Neural cell (in vitro differentiated cells): ENCODE measurements around the gene RPS18. TPM values are rescaled to one million over a fixed set of nuclear protein-coding genes. Genes with fewer than 3 reads are reported as not detected.
A peak's percentile ranks its signal among the peaks of the same experiment; 100 is the strongest.

ENCODE experiments used
- H2AFZ ChIP-seq: fragments of 200-600, 300-800 bp; sonication (generic), shearing (Covaris generic); 2 replicates; pipeline ENCODE4 v1.6.0; 2014; ENCODE audit warnings: low read depth, mild to moderate bottlenecking, antibody characterized with exemption, low read length, moderate library complexity
- H3F3A ChIP-seq: fragments of 200-600 bp; shearing (Covaris generic); 2 replicates; pipeline ENCODE4 v1.6.1; 2016; ENCODE audit warnings: mild to moderate bottlenecking, moderate library complexity, mixed read lengths, antibody characterized with exemption, low read length; ENCODE audit not compliant: insufficient read depth, poor library complexity, severe bottlenecking
- H3K27ac ChIP-seq: fragments of 200-600, 300-800 bp; sonication (generic), shearing (Covaris generic); 2 replicates; pipeline ENCODE4 v1.5.1; 2014; ENCODE audit warnings: mild to moderate bottlenecking, low read length, moderate library complexity
- H3K27me3 ChIP-seq: fragments of 300-800, 200-600 bp; sonication (generic), shearing (Covaris generic); 2 replicates; pipeline ENCODE4 v1.6.0; 2014; ENCODE audit warnings: mild to moderate bottlenecking, low read depth, low read length, moderate library complexity; ENCODE audit not compliant: insufficient read depth
- H3K36me3 ChIP-seq: fragments of 300-800, 200-600 bp; sonication (generic), shearing (Covaris generic); 2 replicates; pipeline ENCODE4 v1.5.1; 2014; ENCODE audit warnings: mild to moderate bottlenecking, antibody characterized with exemption, low read length, moderate library complexity; ENCODE audit not compliant: insufficient read depth
- H3K4me2 ChIP-seq: fragments of 300-800, 200-600 bp; sonication (generic), shearing (Covaris generic); 2 replicates; pipeline ENCODE4 v1.6.0; 2014; ENCODE audit warnings: mild to moderate bottlenecking, low read length
- H3K4me3 ChIP-seq: fragments of 300-800, 200-600 bp; sonication (generic), shearing (Covaris generic); 2 replicates; pipeline ENCODE4 v1.5.1; 2014; ENCODE audit warnings: mild to moderate bottlenecking, low read length, moderate library complexity
- H3K79me2 ChIP-seq: fragments of 200-600 bp; shearing (Covaris generic); replicated peaks from 2 replicates; pipeline ENCODE4 v1.6.0; 2014; ENCODE audit warnings: mild to moderate bottlenecking, low read length, moderate library complexity; ENCODE audit not compliant: insufficient read depth
- H3K9ac ChIP-seq: fragments of 300-800, 200-600 bp; sonication (generic), shearing (Covaris generic); 2 replicates; pipeline ENCODE4 v1.6.1; 2016; ENCODE audit warnings: mild to moderate bottlenecking, low read length, mixed read lengths
- H3K9me2 ChIP-seq: fragments of 200-600 bp; shearing (Covaris generic); 2 replicates; pipeline ENCODE4 v1.6.1; 2016; ENCODE audit warnings: mild to moderate bottlenecking, low read length, mixed read lengths; ENCODE audit not compliant: insufficient read depth
- H3K9me3 ChIP-seq: fragments of 200-600, 300-800 bp; sonication (generic), shearing (Covaris generic); 2 replicates; pipeline ENCODE4 v1.6.1; 2016; ENCODE audit warnings: mild to moderate bottlenecking, mixed run types, low read length, moderate library complexity, mixed read lengths
- H4K20me1 ChIP-seq: fragments of 200-600 bp; shearing (Covaris generic); 2 replicates; pipeline ENCODE4 v1.6.1; 2016; ENCODE audit warnings: mild to moderate bottlenecking, mixed run types; ENCODE audit not compliant: insufficient read depth
- EP300 ChIP-seq: fragments of 450-650 bp; conservative IDR thresholded peaks from 2 replicates; pipeline ENCODE4 v1.6.1; 2014; ENCODE audit warnings: antibody characterized with exemption, mild to moderate bottlenecking, moderate library complexity; ENCODE audit not compliant: poor library complexity, severe bottlenecking
- EZH2 ChIP-seq: fragments of 200-600, 300-800 bp; shearing (Covaris generic), sonication (generic); IDR thresholded peaks from 2 replicates; pipeline ENCODE4 v1.6.1; 2014; ENCODE audit warnings: antibody characterized with exemption, low read length, borderline replicate concordance, mild to moderate bottlenecking; ENCODE audit not compliant: insufficient read depth, poor library complexity, severe bottlenecking
- MXI1 ChIP-seq: fragments of 450-650 bp; conservative IDR thresholded peaks from 2 replicates; pipeline ENCODE4 v1.6.1; 2014; ENCODE audit warnings: antibody characterized with exemption, mild to moderate bottlenecking; ENCODE audit not compliant: poor library complexity, severe bottlenecking
- POLR2AphosphoS5 ChIP-seq: IDR thresholded peaks from 2 replicates; pipeline ENCODE4 v1.6.1; 2012
- RAD21 ChIP-seq: fragments of 450-650 bp; conservative IDR thresholded peaks from 2 replicates; pipeline ENCODE4 v1.6.1; 2014; ENCODE audit warnings: antibody characterized with exemption, mild to moderate bottlenecking, moderate library complexity
- SMC3 ChIP-seq: fragments of 450-650 bp; conservative IDR thresholded peaks from 2 replicates; pipeline ENCODE4 v1.6.1; 2014; ENCODE audit warnings: antibody characterized with exemption, mild to moderate bottlenecking, moderate library complexity; ENCODE audit not compliant: poor library complexity
- polyA plus RNA-seq: library from polyadenylated mRNA; depleted of rRNA; stranded (reverse); fragments of >200 nt; gene quantifications from 2 replicates; pipeline ENCODE4 v1.2.3, GENCODE V29; 2014
- TF ChIP-seq, protein P1 (sequence below): fragments of 450-650 bp; IDR thresholded peaks from 2 replicates; pipeline ENCODE4 v1.5.1; 2014; ENCODE audit warnings: antibody characterized with exemption, mild to moderate bottlenecking, moderate library complexity; ENCODE audit not compliant: poor library complexity, severe bottlenecking
- TF ChIP-seq, protein P2 (sequence below): IDR thresholded peaks from 2 replicates; pipeline ENCODE4 v1.6.1; 2012; ENCODE audit warnings: borderline replicate concordance

The RPS18 gene
- polyA plus RNA-seq, 1 donor from 2014 or later, result 2,078 TPM

DNA sequence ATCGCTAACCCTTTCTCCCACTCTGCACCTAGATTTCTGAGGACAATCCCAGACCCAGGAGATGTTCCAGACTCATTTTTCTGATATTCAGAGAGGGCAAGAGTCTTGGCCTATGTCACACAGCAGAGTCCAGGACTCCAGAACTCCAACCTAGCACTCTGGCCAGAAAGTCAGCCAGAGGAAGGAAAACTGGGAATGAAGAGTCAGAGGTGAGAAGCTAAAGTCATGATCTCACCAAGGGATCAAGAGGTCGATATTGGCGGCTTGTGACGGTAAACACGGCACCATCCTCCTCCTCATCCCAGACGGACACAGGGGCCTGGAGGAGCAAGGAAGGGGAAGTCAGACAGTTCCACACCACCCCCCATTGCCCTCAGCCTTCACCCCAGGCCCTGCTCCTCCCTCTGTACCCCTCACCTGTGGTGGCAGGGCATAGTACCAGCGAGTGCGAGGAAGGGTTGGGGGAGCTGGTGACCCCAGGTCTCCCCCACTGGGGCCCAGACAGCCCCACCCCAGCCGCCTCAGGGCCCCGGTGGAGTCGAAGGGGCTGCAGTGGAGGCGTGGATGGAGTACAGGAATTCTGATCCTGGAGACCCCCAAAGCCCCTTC is 25.0 kb downstream of the RPS18 start:
- no peaks in the 10 kb centered on the region for H3F3A ChIP-seq
- peak overlapping the region; percentile 91 for H3K4me3 ChIP-seq
- H4K20me1 ChIP-seq, result no peaks in the 10 kb centered on the region
- H3K79me2 ChIP-seq, result peaks cover 11% of the 10 kb centered on the region
- no peaks in the 10 kb centered on the region for H3K27me3 ChIP-seq
- H3K9me3 ChIP-seq, result no peaks in the 10 kb centered on the region
- H3K36me3 ChIP-seq, result no peaks in the 10 kb centered on the region
- no peaks in the 10 kb centered on the region for H3K9me2 ChIP-seq
- H3K27ac ChIP-seq, result no peak overlapping the region
- H2AFZ ChIP-seq, result no peak overlapping the region
- no peak overlapping the region for H3K4me2 ChIP-seq
- no peak overlapping the region for H3K9ac ChIP-seq
- TF ChIP-seq, protein P1, sequence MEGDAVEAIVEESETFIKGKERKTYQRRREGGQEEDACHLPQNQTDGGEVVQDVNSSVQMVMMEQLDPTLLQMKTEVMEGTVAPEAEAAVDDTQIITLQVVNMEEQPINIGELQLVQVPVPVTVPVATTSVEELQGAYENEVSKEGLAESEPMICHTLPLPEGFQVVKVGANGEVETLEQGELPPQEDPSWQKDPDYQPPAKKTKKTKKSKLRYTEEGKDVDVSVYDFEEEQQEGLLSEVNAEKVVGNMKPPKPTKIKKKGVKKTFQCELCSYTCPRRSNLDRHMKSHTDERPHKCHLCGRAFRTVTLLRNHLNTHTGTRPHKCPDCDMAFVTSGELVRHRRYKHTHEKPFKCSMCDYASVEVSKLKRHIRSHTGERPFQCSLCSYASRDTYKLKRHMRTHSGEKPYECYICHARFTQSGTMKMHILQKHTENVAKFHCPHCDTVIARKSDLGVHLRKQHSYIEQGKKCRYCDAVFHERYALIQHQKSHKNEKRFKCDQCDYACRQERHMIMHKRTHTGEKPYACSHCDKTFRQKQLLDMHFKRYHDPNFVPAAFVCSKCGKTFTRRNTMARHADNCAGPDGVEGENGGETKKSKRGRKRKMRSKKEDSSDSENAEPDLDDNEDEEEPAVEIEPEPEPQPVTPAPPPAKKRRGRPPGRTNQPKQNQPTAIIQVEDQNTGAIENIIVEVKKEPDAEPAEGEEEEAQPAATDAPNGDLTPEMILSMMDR, result no peak
- TF ChIP-seq RAD21 (no peak), MXI1 (no peak), EP300 (no peak), POLR2AphosphoS5 (no peak), EZH2 (no peak)
- TF ChIP-seq, protein P2, sequence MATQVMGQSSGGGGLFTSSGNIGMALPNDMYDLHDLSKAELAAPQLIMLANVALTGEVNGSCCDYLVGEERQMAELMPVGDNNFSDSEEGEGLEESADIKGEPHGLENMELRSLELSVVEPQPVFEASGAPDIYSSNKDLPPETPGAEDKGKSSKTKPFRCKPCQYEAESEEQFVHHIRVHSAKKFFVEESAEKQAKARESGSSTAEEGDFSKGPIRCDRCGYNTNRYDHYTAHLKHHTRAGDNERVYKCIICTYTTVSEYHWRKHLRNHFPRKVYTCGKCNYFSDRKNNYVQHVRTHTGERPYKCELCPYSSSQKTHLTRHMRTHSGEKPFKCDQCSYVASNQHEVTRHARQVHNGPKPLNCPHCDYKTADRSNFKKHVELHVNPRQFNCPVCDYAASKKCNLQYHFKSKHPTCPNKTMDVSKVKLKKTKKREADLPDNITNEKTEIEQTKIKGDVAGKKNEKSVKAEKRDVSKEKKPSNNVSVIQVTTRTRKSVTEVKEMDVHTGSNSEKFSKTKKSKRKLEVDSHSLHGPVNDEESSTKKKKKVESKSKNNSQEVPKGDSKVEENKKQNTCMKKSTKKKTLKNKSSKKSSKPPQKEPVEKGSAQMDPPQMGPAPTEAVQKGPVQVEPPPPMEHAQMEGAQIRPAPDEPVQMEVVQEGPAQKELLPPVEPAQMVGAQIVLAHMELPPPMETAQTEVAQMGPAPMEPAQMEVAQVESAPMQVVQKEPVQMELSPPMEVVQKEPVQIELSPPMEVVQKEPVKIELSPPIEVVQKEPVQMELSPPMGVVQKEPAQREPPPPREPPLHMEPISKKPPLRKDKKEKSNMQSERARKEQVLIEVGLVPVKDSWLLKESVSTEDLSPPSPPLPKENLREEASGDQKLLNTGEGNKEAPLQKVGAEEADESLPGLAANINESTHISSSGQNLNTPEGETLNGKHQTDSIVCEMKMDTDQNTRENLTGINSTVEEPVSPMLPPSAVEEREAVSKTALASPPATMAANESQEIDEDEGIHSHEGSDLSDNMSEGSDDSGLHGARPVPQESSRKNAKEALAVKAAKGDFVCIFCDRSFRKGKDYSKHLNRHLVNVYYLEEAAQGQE, result no peak

DNA sequence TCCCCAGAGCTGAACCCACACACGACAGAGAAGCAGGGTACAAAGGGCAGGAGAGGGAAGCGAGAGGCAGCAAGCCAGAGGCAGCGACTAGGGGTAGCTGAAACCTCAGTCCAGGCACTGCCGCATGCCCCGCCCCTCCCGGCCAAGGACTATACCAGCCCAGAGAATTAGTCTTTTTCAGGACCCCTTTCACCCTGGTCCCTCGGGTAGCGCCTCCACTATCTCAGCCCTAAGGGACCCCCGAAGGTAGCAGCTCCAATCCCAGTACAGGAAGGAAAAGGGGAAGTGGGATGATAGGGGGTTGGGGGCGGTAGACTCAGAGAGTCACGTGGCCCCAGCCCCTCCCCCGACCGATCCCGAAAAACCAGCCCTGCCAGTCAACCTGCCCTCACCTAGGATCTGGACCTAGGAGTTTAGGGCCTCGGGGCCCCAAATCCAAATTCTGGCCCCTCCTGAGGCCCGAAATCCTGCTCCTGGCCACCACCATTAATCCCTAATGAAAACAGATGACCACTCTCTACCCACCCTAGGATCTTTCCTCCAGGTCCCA is 25.6 kb downstream of the RPS18 start:
- H3K4me2 ChIP-seq, result no peak overlapping the region
- peak overlapping the region; percentile 91 for H3K4me3 ChIP-seq
- no peaks in the 10 kb centered on the region for H3K36me3 ChIP-seq
- no peaks in the 10 kb centered on the region for H3F3A ChIP-seq
- H4K20me1 ChIP-seq, result no peaks in the 10 kb centered on the region
- H3K9me2 ChIP-seq, result no peaks in the 10 kb centered on the region
- no peak overlapping the region for H3K27ac ChIP-seq
- no peak overlapping the region for H2AFZ ChIP-seq
- TF ChIP-seq EZH2 (no peak), MXI1 (no peak), RAD21 (no peak), POLR2AphosphoS5 (no peak), EP300 (no peak), SMC3 (no peak)
- TF ChIP-seq, protein P2, result no peak
- TF ChIP-seq, protein P1, result no peak
- H3K9ac ChIP-seq, result peak overlapping the region; percentile 94
- H3K27me3 ChIP-seq, result no peaks in the 10 kb centered on the region
- peaks cover 12% of the 10 kb centered on the region for H3K79me2 ChIP-seq
- H3K9me3 ChIP-seq, result no peaks in the 10 kb centered on the region
